Measurements from ENCODE around the gene CCNI2.
A peak's percentile ranks its signal among the peaks of the same experiment; 100 is the strongest.

The CCNI2 gene

DNA sequence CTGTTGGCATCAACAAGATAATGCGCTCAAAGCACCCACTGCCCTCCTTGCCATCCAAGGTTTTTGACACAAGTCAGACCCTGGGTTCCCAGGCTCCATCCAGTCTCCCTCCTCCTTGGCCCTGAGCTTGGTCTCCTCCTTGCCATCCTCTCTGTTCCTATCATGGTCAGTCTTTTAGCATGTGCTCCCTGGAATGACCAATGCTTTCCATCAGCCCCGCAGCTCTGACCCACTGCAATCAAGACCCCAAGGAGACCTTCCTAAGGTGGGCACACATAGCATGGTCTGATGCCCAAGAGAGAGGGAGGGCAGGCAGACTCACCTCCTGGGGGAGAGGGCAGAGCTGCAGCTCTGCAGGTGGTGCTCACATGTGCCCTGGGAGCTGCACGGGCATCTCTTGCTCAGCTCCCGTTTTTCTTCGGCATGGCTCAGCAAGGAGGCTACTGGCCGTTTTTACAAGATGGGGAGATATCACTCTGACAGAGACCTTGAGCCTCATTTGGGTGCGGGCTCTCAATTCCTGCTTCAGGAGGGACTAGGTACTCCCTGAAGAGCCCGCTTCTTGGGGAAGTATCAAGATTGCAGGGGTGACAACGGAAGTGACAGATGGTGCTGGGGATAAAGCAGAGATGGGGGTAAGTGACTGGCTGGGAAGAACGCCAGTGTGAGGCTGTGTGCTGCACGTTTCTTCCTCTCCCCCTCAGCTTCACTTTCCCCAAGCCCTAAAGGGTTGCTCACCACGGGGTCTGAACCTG lies 26.6 kb downstream of the CCNI2 start:
- no peaks in the 10 kb centered on the region for H3K36me3 ChIP-seq (ENCODE audit: control insufficient read depth, insufficient read depth, low read length)
- no peak overlapping the region for H3K27ac ChIP-seq (ENCODE audit: insufficient read depth, low read depth, low read length, poor library complexity, severe bottlenecking)
- no peak overlapping the region for H3K4me3 ChIP-seq (ENCODE audit: insufficient read depth, low read depth, low read length)
- 91 to 92% methylated on average over 12 of the region's 12 CpGs for WGBS, 2 experiments
- H3K9me3 ChIP-seq (ENCODE audit: control insufficient read depth, low read length), result no peaks in the 10 kb centered on the region
- peaks cover 20% of the 10 kb centered on the region for H3K4me1 ChIP-seq (ENCODE audit: control insufficient read depth, insufficient read depth, low read length)
- H3K27me3 ChIP-seq (ENCODE audit: control insufficient read depth, insufficient read depth, low read length, poor library complexity, severe bottlenecking), result peaks cover 26% of the 10 kb centered on the region

DNA sequence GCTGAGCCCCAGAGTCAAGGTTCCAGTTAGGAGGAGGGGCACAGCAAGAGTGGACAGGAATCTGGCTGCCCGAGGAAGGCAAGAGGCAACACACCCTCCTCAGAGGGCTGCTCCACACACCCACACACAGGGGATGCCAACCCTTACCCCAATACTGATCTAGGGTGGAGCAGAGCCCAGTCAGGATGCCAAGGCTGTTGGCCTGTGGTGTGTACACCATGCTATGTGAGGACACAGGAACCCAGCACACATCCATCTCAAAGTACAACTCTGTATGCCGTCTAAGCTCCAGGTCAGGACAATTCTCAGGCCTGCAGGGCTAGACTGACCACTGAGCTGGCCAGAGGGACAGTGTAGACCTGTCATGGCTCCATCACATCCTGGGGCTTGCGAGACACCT lies 27.2 kb downstream of the CCNI2 start:
- no peak overlapping the region for H3K4me3 ChIP-seq (ENCODE audit: insufficient read depth, low read depth, low read length)
- H3K27ac ChIP-seq (ENCODE audit: insufficient read depth, low read depth, low read length, poor library complexity, severe bottlenecking), result no peak overlapping the region
- H3K4me1 ChIP-seq (ENCODE audit: control insufficient read depth, insufficient read depth, low read length), result peaks cover 20% of the 10 kb centered on the region
- H3K27me3 ChIP-seq (ENCODE audit: control insufficient read depth, insufficient read depth, low read length, poor library complexity, severe bottlenecking), result peaks cover 32% of the 10 kb centered on the region
- H3K36me3 ChIP-seq (ENCODE audit: control insufficient read depth, insufficient read depth, low read length), result no peaks in the 10 kb centered on the region
- 84 to 91% methylated on average over 3 of the region's 3 CpGs for WGBS, 2 experiments
- H3K9me3 ChIP-seq (ENCODE audit: control insufficient read depth, low read length), result no peaks in the 10 kb centered on the region

GRCh38 chr5:132774896-132775295 lies 27.7 kb downstream of the CCNI2 start:
- Histone ChIP-seq H3K36me3 (ENCODE audit: control insufficient read depth, insufficient read depth, low read length) (no peaks in the 10 kb centered on the region), H3K4me1 (ENCODE audit: control insufficient read depth, insufficient read depth, low read length) (peaks cover 20% of the 10 kb centered on the region), H3K27ac (ENCODE audit: insufficient read depth, low read depth, low read length, poor library complexity, severe bottlenecking) (no peak overlapping the region), H3K27me3 (ENCODE audit: control insufficient read depth, insufficient read depth, low read length, poor library complexity, severe bottlenecking) (peaks cover 37% of the 10 kb centered on the region), H3K4me3 (ENCODE audit: insufficient read depth, low read depth, low read length) (no peak overlapping the region), H3K9me3 (ENCODE audit: control insufficient read depth, low read length) (no peaks in the 10 kb centered on the region)
- WGBS, 2 experiments, result 93 to 95% methylated on average over 5 of the region's 5 CpGs

DNA sequence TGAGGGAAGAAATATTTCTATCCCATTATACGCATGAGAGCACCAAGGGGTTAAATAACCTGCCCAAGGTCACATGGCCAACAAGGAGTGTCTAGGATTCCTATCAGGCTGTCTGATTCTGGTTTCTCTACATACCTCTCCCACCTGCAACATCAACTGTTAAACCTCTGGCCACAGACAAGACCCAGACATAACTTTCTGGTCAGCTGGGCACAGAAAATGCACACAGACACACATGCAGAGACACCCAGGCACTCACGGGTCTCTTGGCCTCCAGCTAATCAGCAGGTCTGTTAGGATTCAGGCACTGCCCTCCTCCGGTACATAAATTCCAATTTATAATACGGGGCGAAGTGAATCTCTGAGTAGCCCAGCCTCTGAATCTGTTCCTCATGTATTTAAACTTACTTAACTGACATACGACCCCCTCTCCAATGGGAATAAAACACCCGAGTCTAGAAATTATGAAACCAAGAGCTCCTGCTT lies 28.3 kb downstream of the CCNI2 start:
- Histone ChIP-seq H3K4me1 (ENCODE audit: control insufficient read depth, insufficient read depth, low read length) (peaks cover 20% of the 10 kb centered on the region), H3K27ac (ENCODE audit: insufficient read depth, low read depth, low read length, poor library complexity, severe bottlenecking) (no peak overlapping the region), H3K9me3 (ENCODE audit: control insufficient read depth, low read length) (no peaks in the 10 kb centered on the region), H3K27me3 (ENCODE audit: control insufficient read depth, insufficient read depth, low read length, poor library complexity, severe bottlenecking) (peaks cover 39% of the 10 kb centered on the region), H3K36me3 (ENCODE audit: control insufficient read depth, insufficient read depth, low read length) (no peaks in the 10 kb centered on the region), H3K4me3 (ENCODE audit: insufficient read depth, low read depth, low read length) (no peak overlapping the region)
- 86 to 94% methylated on average over 7 of the region's 7 CpGs for WGBS, 2 experiments

DNA sequence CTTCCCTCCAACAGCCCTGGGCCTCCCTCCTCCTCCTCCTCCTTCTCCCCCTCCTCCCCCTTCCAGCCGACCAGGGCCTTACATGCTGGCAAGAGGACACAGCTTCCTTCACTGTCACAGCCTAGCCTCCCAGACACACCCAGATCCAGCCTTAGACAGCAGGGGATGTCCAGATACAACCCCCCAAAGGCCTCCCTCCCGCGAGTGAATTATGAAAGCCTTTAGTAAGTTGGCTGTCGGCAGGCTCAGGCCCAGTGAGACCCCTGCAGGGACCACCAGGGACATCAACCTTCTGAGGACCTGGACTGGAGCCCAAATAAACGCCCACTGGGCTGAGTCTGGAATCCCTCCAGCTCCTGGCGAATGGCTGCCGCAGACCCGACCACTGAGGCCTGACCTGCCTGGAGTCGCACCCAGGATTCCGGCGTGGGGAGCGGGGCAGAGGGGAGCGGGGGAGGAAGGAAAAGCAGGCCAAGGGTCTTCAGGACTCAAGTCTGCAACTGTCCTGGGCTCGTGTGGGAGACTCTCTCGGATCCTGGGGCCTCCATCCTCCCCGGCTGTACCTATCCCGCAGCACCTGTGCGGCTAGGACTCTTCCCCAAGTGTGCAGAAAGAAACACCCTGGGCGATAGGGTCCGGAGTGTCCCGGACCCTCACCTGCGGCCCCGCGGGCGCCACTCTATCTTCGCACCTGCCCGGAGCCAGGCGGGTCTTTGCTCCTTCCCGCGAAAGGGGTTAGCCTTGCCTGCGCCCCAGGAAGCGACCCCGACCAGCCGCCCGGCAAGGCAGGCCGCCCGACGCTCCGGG lies 29.1 kb downstream of the CCNI2 start:
- no peaks in the 10 kb centered on the region for H3K36me3 ChIP-seq (ENCODE audit: control insufficient read depth, insufficient read depth, low read length)
- 3 to 4% methylated on average over 39 of the region's 39 CpGs for WGBS, 2 experiments
- H3K4me1 ChIP-seq (ENCODE audit: control insufficient read depth, insufficient read depth, low read length), result peaks cover 18% of the 10 kb centered on the region
- peaks cover 39% of the 10 kb centered on the region for H3K27me3 ChIP-seq (ENCODE audit: control insufficient read depth, insufficient read depth, low read length, poor library complexity, severe bottlenecking)
- no peaks in the 10 kb centered on the region for H3K9me3 ChIP-seq (ENCODE audit: control insufficient read depth, low read length)
- H3K4me3 ChIP-seq (ENCODE audit: insufficient read depth, low read depth, low read length), result peak overlapping the region; percentile 67
- no peak overlapping the region for H3K27ac ChIP-seq (ENCODE audit: insufficient read depth, low read depth, low read length, poor library complexity, severe bottlenecking)

DNA sequence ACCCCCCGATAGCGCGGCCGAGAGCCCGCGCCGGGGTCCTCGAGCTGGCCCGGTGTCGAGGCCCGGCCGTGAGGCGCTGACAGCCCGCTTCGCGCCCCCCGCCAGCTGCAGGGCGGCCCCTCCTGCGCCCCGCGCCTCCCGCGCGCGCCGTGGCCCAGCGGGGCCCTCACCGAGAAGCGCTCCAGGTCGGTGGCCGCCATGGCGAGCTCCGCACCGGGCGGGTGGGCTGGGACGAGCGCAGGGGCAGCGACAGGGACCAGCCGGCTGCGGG lies 29.6 kb downstream of the CCNI2 start:
- peaks cover 17% of the 10 kb centered on the region for H3K4me1 ChIP-seq (ENCODE audit: control insufficient read depth, insufficient read depth, low read length)
- WGBS, 2 experiments, result 0% methylated on average over 40 of the region's 40 CpGs
- H3K9me3 ChIP-seq (ENCODE audit: control insufficient read depth, low read length), result no peaks in the 10 kb centered on the region
- H3K27ac ChIP-seq (ENCODE audit: insufficient read depth, low read depth, low read length, poor library complexity, severe bottlenecking), result no peak overlapping the region
- peaks cover 39% of the 10 kb centered on the region for H3K27me3 ChIP-seq (ENCODE audit: control insufficient read depth, insufficient read depth, low read length, poor library complexity, severe bottlenecking)
- H3K4me3 ChIP-seq (ENCODE audit: insufficient read depth, low read depth, low read length), result peak overlapping the region; percentile 67
- no peaks in the 10 kb centered on the region for H3K36me3 ChIP-seq (ENCODE audit: control insufficient read depth, insufficient read depth, low read length)

DNA sequence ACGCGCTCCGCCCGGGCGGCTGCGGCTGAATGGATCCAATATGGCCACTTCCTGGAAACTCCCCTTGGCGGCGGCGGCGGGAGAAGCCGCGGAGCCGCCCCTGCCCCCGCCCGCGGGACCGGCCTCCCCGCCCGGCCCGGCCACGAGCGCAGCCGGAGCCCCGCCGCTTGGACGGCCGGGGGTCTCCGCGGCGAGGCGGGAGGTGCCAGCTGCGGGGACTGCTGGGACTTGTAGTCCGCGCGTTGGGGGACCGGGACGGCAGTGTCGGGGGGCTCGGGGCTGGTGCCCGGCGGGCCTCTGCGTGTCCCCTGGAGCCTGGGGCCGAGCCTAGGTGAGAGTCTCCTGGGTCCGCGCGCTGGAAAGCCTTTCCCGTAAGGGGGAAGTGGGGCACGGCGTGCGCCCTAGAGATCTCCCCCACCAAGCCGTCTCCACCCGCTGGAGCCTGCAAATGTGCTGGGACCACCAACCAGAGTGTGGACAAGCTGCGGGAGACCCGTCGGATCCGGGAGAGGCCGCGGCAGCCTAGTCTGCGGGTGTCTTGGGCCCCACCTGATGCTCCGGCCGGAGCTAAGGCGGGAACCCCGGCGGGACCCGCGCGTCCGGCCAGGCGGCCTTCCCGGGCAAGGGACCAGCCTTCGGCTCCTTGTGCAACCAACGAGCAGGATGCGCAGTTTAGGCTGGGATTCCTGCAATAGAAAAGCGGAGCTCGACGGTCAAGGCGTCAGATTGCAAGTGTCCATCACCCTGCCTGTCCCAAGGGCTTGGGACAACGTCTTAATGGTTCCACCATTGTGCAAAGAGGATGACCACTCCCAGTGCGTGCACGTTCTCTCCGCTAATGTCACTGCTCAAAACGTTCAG lies 30.2 kb downstream of the CCNI2 start, which contains the start of gene SEPTIN8:
SEPTIN8 (minus strand) TSS at position 31 of the 861 bp plus-strand sequence. CDS start 102 bp downstream, outside the sequence.
- H3K9me3 ChIP-seq (ENCODE audit: control insufficient read depth, low read length), result no peaks in the 10 kb centered on the region
- H3K27ac ChIP-seq (ENCODE audit: insufficient read depth, low read depth, low read length, poor library complexity, severe bottlenecking), result no peak within 1 kb of the TSS
- WGBS, 2 experiments, result 9 to 11% methylated on average over 82 of the region's 82 CpGs
- H3K4me1 ChIP-seq (ENCODE audit: control insufficient read depth, insufficient read depth, low read length), result peaks cover 12% of the 10 kb centered on the region
- H3K36me3 ChIP-seq (ENCODE audit: control insufficient read depth, insufficient read depth, low read length), result no peaks in the 10 kb centered on the region
- H3K4me3 ChIP-seq (ENCODE audit: insufficient read depth, low read depth, low read length), result peak within 1 kb of the TSS; percentile 67
- H3K27me3 ChIP-seq (ENCODE audit: control insufficient read depth, insufficient read depth, low read length, poor library complexity, severe bottlenecking), result peaks cover 42% of the 10 kb centered on the region

DNA sequence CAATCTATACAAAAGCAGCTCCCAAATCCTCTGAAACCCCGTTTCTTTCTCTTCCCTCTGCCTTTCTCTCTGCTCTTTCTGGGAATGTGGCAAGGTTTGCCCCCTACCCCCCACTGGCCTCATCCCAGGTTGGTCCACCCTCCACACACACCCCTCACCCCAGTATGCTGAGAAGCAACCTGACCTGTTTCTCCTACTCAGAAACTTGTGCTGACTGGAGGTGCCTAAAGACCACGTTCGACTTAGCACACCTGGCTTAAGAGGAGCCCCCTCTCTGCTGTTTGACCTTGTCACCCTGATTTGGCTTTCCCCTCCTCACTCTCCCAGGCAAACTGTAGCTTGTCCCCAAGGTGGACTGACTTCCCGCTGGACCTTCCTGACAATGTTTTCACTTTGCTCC lies 30.9 kb downstream of the CCNI2 start:
- Histone ChIP-seq H3K4me3 (ENCODE audit: insufficient read depth, low read depth, low read length) (no peak overlapping the region), H3K27me3 (ENCODE audit: control insufficient read depth, insufficient read depth, low read length, poor library complexity, severe bottlenecking) (peaks cover 42% of the 10 kb centered on the region)
- 83 to 89% methylated on average over 4 of the region's 4 CpGs for WGBS, 2 experiments

DNA sequence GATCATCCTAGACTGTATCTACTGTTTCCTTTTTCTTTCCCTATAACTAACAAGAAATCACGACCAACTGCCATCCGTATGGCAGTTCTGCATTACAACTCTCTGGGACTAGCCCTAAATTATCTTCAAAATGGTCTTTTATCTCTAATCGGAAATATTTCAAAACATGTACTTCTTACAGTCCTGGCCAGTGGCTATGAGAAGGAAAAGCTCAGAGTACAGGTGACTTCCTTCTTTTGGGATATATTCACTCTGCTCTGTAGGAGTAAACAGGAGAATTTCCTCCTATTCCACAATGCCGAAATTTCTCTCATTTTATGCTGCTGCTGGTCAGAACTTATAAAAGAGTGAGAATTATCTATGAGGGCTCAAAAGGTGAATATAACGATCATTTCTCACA lies 31.6 kb downstream of the CCNI2 start:
- WGBS, 2 experiments, result 89 to 93% methylated on average over 5 of the region's 5 CpGs
- Histone ChIP-seq H3K4me1 (ENCODE audit: control insufficient read depth, insufficient read depth, low read length) (peaks cover 11% of the 10 kb centered on the region), H3K36me3 (ENCODE audit: control insufficient read depth, insufficient read depth, low read length) (no peaks in the 10 kb centered on the region), H3K27me3 (ENCODE audit: control insufficient read depth, insufficient read depth, low read length, poor library complexity, severe bottlenecking) (peaks cover 42% of the 10 kb centered on the region), H3K9me3 (ENCODE audit: control insufficient read depth, low read length) (no peaks in the 10 kb centered on the region), H3K4me3 (ENCODE audit: insufficient read depth, low read depth, low read length) (no peak overlapping the region), H3K27ac (ENCODE audit: insufficient read depth, low read depth, low read length, poor library complexity, severe bottlenecking) (no peak overlapping the region)

More for the DNA sequence above, 30.9 kb downstream of the CCNI2 start:
- H3K27ac ChIP-seq (ENCODE audit: insufficient read depth, low read depth, low read length, poor library complexity, severe bottlenecking), result no peak overlapping the region
- H3K4me1 ChIP-seq (ENCODE audit: control insufficient read depth, insufficient read depth, low read length), result peaks cover 11% of the 10 kb centered on the region
- no peaks in the 10 kb centered on the region for H3K9me3 ChIP-seq (ENCODE audit: control insufficient read depth, low read length)
- no peaks in the 10 kb centered on the region for H3K36me3 ChIP-seq (ENCODE audit: control insufficient read depth, insufficient read depth, low read length)

Measured in ectodermal cell (in vitro differentiated cells).